Fibroblast of lung (primary cell): ENCODE data around the gene PFKFB3.

Experiments used
- CTCF ChIP-seq, 2 donors: IDR thresholded peaks in 1 of 2; conservative IDR thresholded peaks in 1 of 2; 1 replicate in 1 of 2; 2 replicates in 1 of 2; pipeline ENCODE4 v1.5.1; 2011 to 2012; ENCODE audit warnings: low read length in 2 of 2, control low read depth in 1 of 2, inconsistent platforms in 1 of 2, low read depth in 1 of 2, mild to moderate bottlenecking in 1 of 2
- EZH2 ChIP-seq: IDR thresholded peaks from 2 replicates; pipeline ENCODE4 v1.5.1; 2012; ENCODE audit warnings: low read length, control low read depth, mild to moderate bottlenecking; ENCODE audit errors: missing control alignments

GRCh38 chr10:6229746-6230145 is 27.0 kb downstream of the PFKFB3 start:
- TF ChIP-seq CTCF (conservative IDR thresholded peaks at IDR 0.05 in 1 of 2, IDR thresholded peaks at IDR 0.05 in 1 of 2; ENCODE audit: low read depth in 1 of 2, low read length in 2 of 2) (no peak), EZH2 (no peak)
